HL-60 (cell line): ENCODE data around the gene TAPBP.

Source experiments
- DNase-seq, 2 experiments: peaks; one replicate each; pipeline ENCODE4 v3.0.0-alpha.2; 2010 to 2020; ENCODE audit warnings: low read depth in 1 of 2, low spot score in 1 of 2
- H3K27ac ChIP-seq: fragments of 250-450 bp; sonication (Bioruptor Pico); replicated peaks from 2 replicates; pipeline ENCODE4 v1.5.1; 2020; ENCODE audit warnings: mild to moderate bottlenecking, moderate library complexity
- H3K27me3 ChIP-seq: fragments of 250-450 bp; sonication (Bioruptor Pico); 2 replicates; pipeline ENCODE4 v1.5.1; 2021; ENCODE audit warnings: mild to moderate bottlenecking, moderate library complexity; ENCODE audit not compliant: insufficient read depth, poor library complexity, severe bottlenecking
- H3K4me3 ChIP-seq: replicated peaks from 2 replicates; pipeline ENCODE4 v1.5.1; 2011; ENCODE audit warnings: mild to moderate bottlenecking, control low read depth, low read length; ENCODE audit not compliant: insufficient read depth
- CTCF ChIP-seq: IDR thresholded peaks from one replicate; pipeline ENCODE4 v1.5.1; 2011; ENCODE audit warnings: low read length, control low read depth, inconsistent platforms; ENCODE audit not compliant: insufficient read depth
- GABPA ChIP-seq: IDR thresholded peaks from 2 replicates; pipeline ENCODE4 v1.6.1; 2012; ENCODE audit warnings: low read depth
- POLR2AphosphoS5 ChIP-seq: IDR thresholded peaks from 2 replicates; pipeline ENCODE4 v1.6.1; 2012; ENCODE audit warnings: low read depth
- REST ChIP-seq: IDR thresholded peaks from 2 replicates; pipeline ENCODE4 v1.6.1; 2012; ENCODE audit warnings: low read depth; ENCODE audit not compliant: insufficient replicate concordance
- SPI1 ChIP-seq: IDR thresholded peaks from 2 replicates; pipeline ENCODE4 v1.6.1; 2012; ENCODE audit warnings: low read depth, mild to moderate bottlenecking, borderline replicate concordance

The TAPBP gene

GRCh38 chr6:33317669-33318425 lies 4.0 kb upstream of the TAPBP start, which contains the start of gene ZBTB22:
Gene ZBTB22, minus strand, starts transcription at chr6:33317744. Its CDS starts 828 bp downstream, at chr6:33316916.
- DNase-seq: peak; percentile 93 to 99
- Histone ChIP-seq H3K27ac (peak within 1 kb of the TSS; percentile 50), H3K4me3 (peak within 1 kb of the TSS; percentile 68), H3K27me3 (no peaks in the 10 kb centered on the region)
- TF ChIP-seq POLR2AphosphoS5: peak; percentile 46; the same call in 1 of the 2 replicates
- no peak for TF ChIP-seq GABPA

GRCh38 chr6:33317419-33317668 lies 3.5 kb upstream of the TAPBP start:
- DNase-seq: peak in 1 of 2 experiments; percentile 26
- TF ChIP-seq CTCF (no peak), POLR2AphosphoS5 (no peak), SPI1 (no peak), REST (no peak), GABPA (no peak)
- H3K4me3 ChIP-seq: peak overlapping the region; percentile 68
- H3K27me3 ChIP-seq: no peaks in the 10 kb centered on the region
- H3K27ac ChIP-seq: no peak overlapping the region

- Histone ChIP-seq H3K27ac (no peak overlapping the region), H3K27me3 (no peaks in the 10 kb centered on the region), H3K4me3 (peak overlapping the region; percentile 68)
- TF ChIP-seq SPI1: no peak
- TF ChIP-seq POLR2AphosphoS5: no peak
- TF ChIP-seq REST: no peak
- no peak for TF ChIP-seq GABPA
- DNase-seq: no peak
Measured at GRCh38 chr6:33316603-33317418, 2.9 kb upstream of the TAPBP start.

- no peak for DNase-seq
- TF ChIP-seq GABPA (no peak), REST (peak; percentile 48), POLR2AphosphoS5 (no peak)
- Histone ChIP-seq H3K27me3 (no peaks in the 10 kb centered on the region), H3K27ac (no peak overlapping the region), H3K4me3 (no peak overlapping the region)
Measured at GRCh38 chr6:33315793-33316602, 2.1 kb upstream of the TAPBP start.
